ENCODE measurements around the gene TTBK2. TPM values are rescaled to one million over a fixed set of nuclear protein-coding genes. Genes with fewer than 3 reads are reported as not detected.

Gene TTBK2
- total and polyA plus RNA-seq, 10 of the 15 experiments (the other 5 are each of a cell fraction or from before 2014, with no cell fraction given): 0.66 to 9.1 (median 3.7) TPM

DNA sequence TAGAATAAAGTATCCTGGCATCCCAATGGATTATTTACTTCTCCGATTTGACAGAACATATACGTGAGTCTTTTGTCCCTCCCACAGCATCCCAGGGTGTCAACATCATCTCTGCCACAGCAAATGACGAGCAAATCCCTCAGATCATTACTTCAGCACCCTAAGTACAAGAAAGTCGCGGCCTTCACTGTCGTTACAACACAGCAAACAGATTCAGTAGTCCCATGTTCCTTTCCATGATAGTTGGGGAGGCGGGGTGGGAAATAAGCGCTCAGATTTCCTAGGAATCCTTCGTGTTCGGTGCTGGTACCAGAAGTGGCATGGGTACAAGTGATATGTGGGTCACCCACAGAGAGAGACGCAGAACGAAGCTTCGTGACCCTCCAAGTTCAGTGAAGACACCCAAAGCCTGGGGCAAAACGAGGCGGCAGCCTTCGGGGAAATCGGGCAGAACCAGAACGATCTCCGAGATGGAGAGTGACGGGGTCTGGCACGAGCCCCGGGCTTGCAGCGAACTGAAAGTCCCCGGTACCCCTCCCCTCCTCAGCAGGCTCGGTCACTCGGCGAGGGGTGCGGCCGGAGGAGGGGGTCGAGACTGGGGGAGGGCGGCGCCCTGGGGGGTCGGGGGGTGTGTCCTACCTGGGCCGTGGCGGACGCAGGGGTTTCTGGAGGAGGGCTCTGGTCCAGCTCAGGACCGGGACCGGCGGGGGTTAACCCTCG is 619 bp downstream of the TTBK2 start:
- Histone ChIP-seq H3K9ac (ENCODE audit: control insufficient read depth, insufficient read depth, low read length) (peak overlapping the region; percentile 79), H3K9me3 (replicated peaks; ENCODE audit: control insufficient read depth, insufficient read depth, low read length) (no peaks in the 10 kb centered on the region; the same call in 2 of the 3 replicates), H4K20me1 (ENCODE audit: control insufficient read depth, insufficient read depth) (no peaks in the 10 kb centered on the region), H3K4me3 (peak overlapping the region; percentile 80), H3K27me3 (replicated peaks in 1 of 2; ENCODE audit: control insufficient read depth in 2 of 2, insufficient read depth in 2 of 2, low read length in 1 of 2) (no peaks in the 10 kb centered on the region), H3K4me2 (ENCODE audit: control insufficient read depth, insufficient read depth) (peak overlapping the region; percentile 85), H3K79me2 (ENCODE audit: control insufficient read depth, insufficient read depth, low read length) (peaks cover 29% of the 10 kb centered on the region), H3K36me3 (ENCODE audit: control insufficient read depth in 2 of 2, insufficient read depth in 2 of 2, low read length in 1 of 2) (no peaks in the 10 kb centered on the region), H3K4me1 (ENCODE audit: control insufficient read depth, insufficient read depth, low read length) (peaks cover 18% of the 10 kb centered on the region), H3K27ac (ENCODE audit: control insufficient read depth, insufficient read depth) (peak overlapping the region; percentile 64), H2AFZ (ENCODE audit: control insufficient read depth, low read depth, low read length) (peak overlapping the region; percentile 85)
- intact Hi-C loops (cut with micrococcal nuclease; ENCODE audit: unreplicated experiment) (loop anchor here (2.0 to 10.0 kb wide), 2 partner anchors 185 to 215 kb away; partner anchors contain the start of gene CDAN1), in situ Hi-C loops (cut with MboI) (loop anchor here (10.0 kb wide), 1 partner anchor 215 kb away; no protein-coding TSS in a partner anchor)
- 1% methylated on average over 24 of the region's 40 CpGs for WGBS (ENCODE audit: insufficient coverage, insufficient replicate concordance, low lambda C conversion rate, missing lambda C conversion rate)
- ChIA-PET SMC1A (ENCODE audit: uncharacterized antibody, unreplicated experiment) (no interaction called here), RAD21 (ENCODE audit: unreplicated experiment) (no interaction called here), CTCF (no interaction called here), POLR2A (interaction anchor here (0.6 kb wide), 2 partner anchors 34 to 344 kb away, joined by 3 read pairs; no protein-coding TSS in a partner anchor)
- ATAC-seq (peak; percentile 38), FAIRE-seq (no peak), DNase-seq (ENCODE audit: low read depth, low spot score) (no peak)
- TF ChIP-seq CREB1 (IDR thresholded peaks at IDR 0.05; ENCODE audit: low read depth) (0 out of 2 replicates have a peak, but pooled peaks have one; percentile 3), ATF2 (IDR thresholded peaks at IDR 0.05; ENCODE audit: low read length) (no peak), ZNF24 (IDR thresholded peaks at IDR 0.05) (0 out of 2 replicates have a peak, but pooled peaks have one; percentile 48), YY1 (IDR thresholded peaks at IDR 0.05; ENCODE audit: low read depth, low read length) (0 out of 2 replicates have a peak, but pooled peaks have one; percentile 2)
- BruUV-seq (replicated peaks): no TSS peak
